Tibial artery (tissue), 4 donors: ENCODE measurements around the gene CFAP43.
A peak's percentile ranks its signal among the peaks of the same experiment; 100 is the strongest.

ENCODE experiments used
- DNase-seq, 2 donors: peaks; one replicate each; pipeline ENCODE4 v3.0.0-alpha.2; 2019
- H3K27ac ChIP-seq, 2 donors: fragments of 200-600 bp; sonication (generic) in 1 of 2; 1 replicate in 1 of 2; 2 replicates in 1 of 2; pipeline ENCODE4 v1.5.1; 2018 to 2019; ENCODE audit warnings: mild to moderate bottlenecking in 1 of 2
- H3K27me3 ChIP-seq, 2 donors: fragments of 200-600 bp; sonication (generic) in 1 of 2; one replicate each; pipeline versions ENCODE4 v1.5.1 to v1.6.0; 2016 to 2019
- H3K36me3 ChIP-seq, 3 donors: fragments of 200-600 bp; sonication (generic) in 2 of 3; one replicate each; pipeline ENCODE4 v1.5.1; 2016 to 2019; ENCODE audit warnings: mild to moderate bottlenecking in 2 of 3
- H3K4me1 ChIP-seq, 4 donors: fragments of 200-600 bp; sonication (generic) in 2 of 4; 1 replicate in 3 of 4; 2 replicates in 1 of 4; pipeline ENCODE4 v1.5.1; 2016 to 2019
- H3K4me3 ChIP-seq, 2 donors: fragments of 200-600 bp; sonication (generic) in 1 of 2; 1 replicate in 1 of 2; 2 replicates in 1 of 2; pipeline ENCODE4 v1.5.1; 2018 to 2019; ENCODE audit warnings: mild to moderate bottlenecking in 2 of 2
- H3K9me3 ChIP-seq, 3 donors: fragments of 200-600 bp; sonication (generic) in 1 of 3; one replicate each; pipeline ENCODE4 v1.5.1; 2016 to 2019
- intact Hi-C: fragments of 100-400 bp; cut with DNase I; formaldehyde crosslinking; loops from one replicate; pipeline ENCODE4 v1.15.0; 2023; ENCODE audit warnings: low total_unique reads
- TF ChIP-seq, protein P1 (sequence below), 2 experiments: fragments of 200-600 bp in 1 of 2; fragments of 450-650 bp in 1 of 2; IDR thresholded peaks; one replicate each; pipeline ENCODE4 v1.5.1; 2017 to 2019; ENCODE audit warnings: antibody characterized with exemption in 2 of 2, mild to moderate bottlenecking in 1 of 2, moderate library complexity in 1 of 2

CFAP43 gene

DNA sequence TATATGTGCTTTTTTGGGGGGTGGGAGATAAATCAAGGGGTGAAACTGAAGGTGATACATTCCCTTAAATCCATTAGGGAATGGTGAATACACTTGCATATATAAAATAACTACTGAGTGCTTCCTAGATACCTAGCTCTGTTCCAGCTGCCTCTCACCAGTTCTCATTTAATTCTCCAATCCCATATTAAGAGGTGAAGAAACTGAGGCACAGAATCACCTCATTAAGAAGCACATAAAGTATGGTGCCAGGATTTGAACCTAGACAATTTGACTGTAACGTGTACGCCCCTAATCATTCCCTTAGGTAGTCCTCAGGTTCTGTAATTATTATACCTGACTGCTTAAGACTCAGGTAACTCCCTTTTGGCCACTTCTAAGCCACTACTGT lies 111.7 kb downstream of the CFAP43 start:
- intact Hi-C loops = loop anchor here (10.0 kb wide), 2 partner anchors 156 to 226 kb away; partner anchors contain the start of gene SLK
- no peak for DNase-seq
- Histone ChIP-seq H3K4me1 (peaks cover 0 to 25% (median 13%) of the 10 kb centered on the region in 4 donors), H3K27me3 (no peaks in the 10 kb centered on the region), H3K36me3 (no peaks in the 10 kb centered on the region), H3K9me3 (no peaks in the 10 kb centered on the region), H3K4me3 (peak overlapping the region; percentile 60 to 72), H3K27ac (peak overlapping the region; percentile 96 to 98)
- TF ChIP-seq, protein P1, sequence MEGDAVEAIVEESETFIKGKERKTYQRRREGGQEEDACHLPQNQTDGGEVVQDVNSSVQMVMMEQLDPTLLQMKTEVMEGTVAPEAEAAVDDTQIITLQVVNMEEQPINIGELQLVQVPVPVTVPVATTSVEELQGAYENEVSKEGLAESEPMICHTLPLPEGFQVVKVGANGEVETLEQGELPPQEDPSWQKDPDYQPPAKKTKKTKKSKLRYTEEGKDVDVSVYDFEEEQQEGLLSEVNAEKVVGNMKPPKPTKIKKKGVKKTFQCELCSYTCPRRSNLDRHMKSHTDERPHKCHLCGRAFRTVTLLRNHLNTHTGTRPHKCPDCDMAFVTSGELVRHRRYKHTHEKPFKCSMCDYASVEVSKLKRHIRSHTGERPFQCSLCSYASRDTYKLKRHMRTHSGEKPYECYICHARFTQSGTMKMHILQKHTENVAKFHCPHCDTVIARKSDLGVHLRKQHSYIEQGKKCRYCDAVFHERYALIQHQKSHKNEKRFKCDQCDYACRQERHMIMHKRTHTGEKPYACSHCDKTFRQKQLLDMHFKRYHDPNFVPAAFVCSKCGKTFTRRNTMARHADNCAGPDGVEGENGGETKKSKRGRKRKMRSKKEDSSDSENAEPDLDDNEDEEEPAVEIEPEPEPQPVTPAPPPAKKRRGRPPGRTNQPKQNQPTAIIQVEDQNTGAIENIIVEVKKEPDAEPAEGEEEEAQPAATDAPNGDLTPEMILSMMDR (IDR thresholded peaks at IDR 0.05) = no peak

DNA sequence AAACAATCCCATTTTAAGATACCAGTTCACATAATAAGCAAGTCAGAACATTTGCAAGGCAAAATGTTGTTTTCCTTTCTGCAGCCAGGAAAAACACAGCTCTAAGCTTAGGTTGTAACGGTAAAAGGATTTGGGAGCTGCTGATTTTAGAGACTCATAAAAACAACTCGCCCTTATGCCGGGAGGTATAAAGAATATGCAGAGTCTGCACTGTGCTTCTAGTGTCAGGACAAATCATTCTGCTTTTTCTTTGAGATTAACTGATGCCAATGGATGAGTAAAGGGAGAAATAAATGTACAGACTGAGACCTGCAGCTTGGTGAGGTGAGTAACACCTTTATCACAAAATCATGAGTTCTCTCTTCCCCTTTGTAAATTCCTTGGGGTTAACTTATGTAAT lies 112.2 kb downstream of the CFAP43 start:
- TF ChIP-seq, protein P1 (IDR thresholded peaks at IDR 0.05) = no peak
- Histone ChIP-seq H3K9me3 (no peaks in the 10 kb centered on the region), H3K27ac (peak overlapping the region; percentile 96 to 98), H3K36me3 (no peaks in the 10 kb centered on the region), H3K4me1 (peaks cover 0 to 25% (median 13%) of the 10 kb centered on the region in 4 donors), H3K4me3 (peak overlapping the region in 1 of 2 donors; percentile 72), H3K27me3 (no peaks in the 10 kb centered on the region)
- intact Hi-C loops = loop anchor here (10.0 kb wide), 2 partner anchors 155 to 225 kb away; partner anchors contain the start of gene SLK
- DNase-seq = no peak

DNA sequence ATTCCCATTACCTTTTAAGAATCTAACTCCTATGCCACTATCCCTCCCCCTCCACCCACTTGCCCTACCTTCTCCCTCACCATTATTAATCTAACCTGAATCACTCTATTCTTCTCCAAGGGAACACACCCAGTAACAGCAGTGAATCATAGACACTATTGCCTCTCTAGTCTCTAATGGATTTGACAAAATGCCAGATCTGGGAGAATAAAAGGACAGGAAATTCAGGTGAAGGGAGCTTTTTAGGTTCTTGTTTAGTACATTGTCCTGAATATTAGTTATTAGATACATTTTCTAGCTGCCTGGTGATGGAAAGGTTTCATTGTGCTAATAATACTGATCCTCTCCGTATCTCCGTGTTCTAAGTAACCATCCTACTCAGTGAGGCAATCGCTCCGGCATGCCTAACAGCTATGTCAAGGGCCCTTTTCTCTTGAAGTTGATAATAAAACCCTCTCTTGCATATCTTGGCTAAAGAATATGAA lies 114.3 kb downstream of the CFAP43 start:
- DNase-seq = no peak
- Histone ChIP-seq H3K4me3 (no peak overlapping the region), H3K27ac (no peak overlapping the region), H3K9me3 (no peaks in the 10 kb centered on the region), H3K36me3 (no peaks in the 10 kb centered on the region), H3K4me1 (peaks cover 0 to 20% (median 12%) of the 10 kb centered on the region in 4 donors), H3K27me3 (no peaks in the 10 kb centered on the region)
- intact Hi-C loops = no loop called here
- TF ChIP-seq, protein P1 (IDR thresholded peaks at IDR 0.05) = no peak

DNA sequence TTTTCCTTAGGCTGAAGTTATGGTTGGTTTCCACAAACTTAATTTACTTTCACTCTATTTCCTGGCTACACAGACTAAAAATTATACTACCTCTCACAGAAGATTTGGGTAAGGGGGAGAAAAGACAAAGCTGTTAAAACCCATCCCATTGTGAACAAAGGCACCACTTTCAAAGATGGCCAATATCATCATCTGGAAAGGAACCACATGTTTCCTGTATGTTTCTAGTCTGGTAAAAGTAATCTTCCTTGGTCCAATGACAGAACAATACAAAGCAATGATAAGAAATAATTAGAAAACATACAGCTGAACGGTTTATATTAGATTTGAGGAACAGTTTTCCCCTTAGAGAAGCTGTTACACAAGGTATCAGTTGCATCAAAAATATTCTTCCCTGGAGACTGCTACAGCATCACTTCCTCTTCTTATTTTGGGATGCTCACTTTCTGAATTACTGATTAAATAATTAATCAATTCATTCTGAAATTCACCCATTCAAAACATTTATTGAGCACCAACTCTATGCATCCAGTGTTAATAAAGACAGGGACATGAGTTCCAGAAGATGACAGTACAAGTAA lies 118.7 kb downstream of the CFAP43 start:
- DNase-seq = no peak
- H3K4me1 ChIP-seq = no peaks in the 10 kb centered on the region
- H3K27ac ChIP-seq = no peak overlapping the region
- H3K9me3 ChIP-seq = no peaks in the 10 kb centered on the region
- H3K36me3 ChIP-seq = no peaks in the 10 kb centered on the region
- no peaks in the 10 kb centered on the region for H3K27me3 ChIP-seq
- no peak overlapping the region for H3K4me3 ChIP-seq
- TF ChIP-seq, protein P1 (IDR thresholded peaks at IDR 0.05) = no peak
- intact Hi-C loops = no loop called here

DNA sequence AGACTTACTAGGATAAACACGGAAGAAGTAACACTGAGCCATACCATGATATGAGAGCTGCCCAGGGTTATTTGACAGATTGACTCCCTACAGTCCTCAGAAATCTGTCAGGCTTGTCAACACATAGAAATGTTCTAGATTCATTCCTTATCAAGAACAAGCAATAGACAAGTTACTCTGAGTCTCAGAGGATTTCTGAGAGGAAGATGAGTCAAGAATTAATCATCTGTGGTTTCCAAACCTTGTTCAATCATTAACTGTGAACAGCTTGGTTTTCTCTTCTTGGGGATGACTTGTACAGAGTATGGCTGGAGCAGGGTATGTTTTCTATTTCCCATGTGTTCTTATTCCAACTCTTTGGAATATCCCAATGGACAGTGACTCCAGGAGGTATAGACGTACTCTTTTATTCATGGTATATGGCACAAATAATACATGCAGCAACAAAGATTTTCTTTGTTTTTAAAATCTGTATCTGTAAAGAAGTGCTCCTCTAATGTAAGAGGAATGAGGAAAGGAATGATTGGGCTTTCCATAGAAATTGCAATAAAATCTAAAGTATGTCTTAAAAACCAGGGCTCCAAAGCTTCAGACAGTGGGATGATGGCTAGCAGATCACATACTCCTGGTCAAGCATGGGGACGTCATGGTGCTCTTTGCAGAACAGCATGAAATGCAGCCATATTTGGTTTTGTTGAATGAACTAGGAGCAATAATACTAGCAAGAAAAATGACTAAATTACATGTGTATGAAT lies 122.1 kb downstream of the CFAP43 start:
- Histone ChIP-seq H3K36me3 (no peaks in the 10 kb centered on the region), H3K4me3 (no peak overlapping the region), H3K27ac (no peak overlapping the region), H3K9me3 (no peaks in the 10 kb centered on the region), H3K27me3 (no peaks in the 10 kb centered on the region), H3K4me1 (no peaks in the 10 kb centered on the region)
- DNase-seq = no peak
- intact Hi-C loops = no loop called here
- TF ChIP-seq, protein P1 (IDR thresholded peaks at IDR 0.05) = no peak
